ENCODE measurements around the gene MRPL33. TPM values are rescaled to one million over a fixed set of nuclear protein-coding genes. Genes with fewer than 3 reads are reported as not detected.

MRPL33 gene
- total RNA-seq, 1 experiment from 2014 or later: 66.8 TPM

- no peak overlapping the region for H3K4me3 Mint-ChIP-seq
- no peak overlapping the region for H3K4me2 ChIP-seq (ENCODE audit: insufficient read depth, insufficient read length, low read length)
- H3K4me1 Mint-ChIP-seq: no peaks in the 10 kb centered on the region; a peak in 1 of 4 replicates
- H2BK120ac ChIP-seq (ENCODE audit: low read depth, low read length, poor library complexity, severe bottlenecking): no peak overlapping the region
- H3K27ac Mint-ChIP-seq: no peak overlapping the region
- no peak overlapping the region for H3K18ac ChIP-seq (ENCODE audit: insufficient read length, low read depth, low read length)
- no peaks in the 10 kb centered on the region for H3K23me2 ChIP-seq (ENCODE audit: insufficient read length, low read depth, low read length, poor library complexity, severe bottlenecking)
- H3K79me2 ChIP-seq (ENCODE audit: insufficient read depth, low read length): no peaks in the 10 kb centered on the region
- H2AFZ ChIP-seq (ENCODE audit: low read length): no peak overlapping the region
- no peak overlapping the region for H4K91ac ChIP-seq (ENCODE audit: insufficient read length, low read depth, low read length)
- H3T11ph ChIP-seq (ENCODE audit: low read length): no peak overlapping the region
- no peaks in the 10 kb centered on the region for H3K79me1 ChIP-seq (ENCODE audit: insufficient read depth, low read depth, low read length, poor library complexity, severe bottlenecking)
- no peak overlapping the region for H2BK12ac ChIP-seq (ENCODE audit: insufficient read length, low read depth, low read length)
- H3K9ac ChIP-seq (ENCODE audit: extremely low read depth, insufficient read length, low read length): no peak overlapping the region
- H2BK15ac ChIP-seq (ENCODE audit: low read depth, low read length): no peak overlapping the region
- H3K27me3 Mint-ChIP-seq (ENCODE audit: low read depth): peaks cover 2% of the 10 kb centered on the region; the same call in 1 of the 2 replicates
- no peak overlapping the region for H4K5ac ChIP-seq (ENCODE audit: insufficient read length, low read depth, low read length)
- H3K4me1 ChIP-seq (ENCODE audit: insufficient read depth, low read length): no peaks in the 10 kb centered on the region
- no peak overlapping the region for H3K14ac ChIP-seq (ENCODE audit: insufficient read depth, low read length)
- H3K9me3 Mint-ChIP-seq: peaks cover 10 to 16% of the 10 kb centered on the region in 2 experiments
- H3K27me3 ChIP-seq (ENCODE audit: insufficient read depth, low read length): no peaks in the 10 kb centered on the region
- no peak overlapping the region for H2BK20ac ChIP-seq (ENCODE audit: low read depth, low read length, poor library complexity, severe bottlenecking)
- no peak overlapping the region for H4K8ac ChIP-seq (replicated peaks; ENCODE audit: insufficient read length, low read depth, low read length)
- DNase-seq: no peak
- no peak overlapping the region for H2AK5ac ChIP-seq (ENCODE audit: insufficient read length, low read length)
- peaks cover 0 to 11% (median 3%) of the 10 kb centered on the region in 3 experiments; a peak in 3 of 7 replicates for H3K36me3 Mint-ChIP-seq (ENCODE audit: insufficient read depth in 1 of 3, low read depth in 3 of 3)
- no peak overlapping the region for H3K4ac ChIP-seq (ENCODE audit: low read depth, low read length)
- no peak overlapping the region for H2BK5ac ChIP-seq (ENCODE audit: insufficient read length, low read length)
- TF ChIP-seq, protein P1, sequence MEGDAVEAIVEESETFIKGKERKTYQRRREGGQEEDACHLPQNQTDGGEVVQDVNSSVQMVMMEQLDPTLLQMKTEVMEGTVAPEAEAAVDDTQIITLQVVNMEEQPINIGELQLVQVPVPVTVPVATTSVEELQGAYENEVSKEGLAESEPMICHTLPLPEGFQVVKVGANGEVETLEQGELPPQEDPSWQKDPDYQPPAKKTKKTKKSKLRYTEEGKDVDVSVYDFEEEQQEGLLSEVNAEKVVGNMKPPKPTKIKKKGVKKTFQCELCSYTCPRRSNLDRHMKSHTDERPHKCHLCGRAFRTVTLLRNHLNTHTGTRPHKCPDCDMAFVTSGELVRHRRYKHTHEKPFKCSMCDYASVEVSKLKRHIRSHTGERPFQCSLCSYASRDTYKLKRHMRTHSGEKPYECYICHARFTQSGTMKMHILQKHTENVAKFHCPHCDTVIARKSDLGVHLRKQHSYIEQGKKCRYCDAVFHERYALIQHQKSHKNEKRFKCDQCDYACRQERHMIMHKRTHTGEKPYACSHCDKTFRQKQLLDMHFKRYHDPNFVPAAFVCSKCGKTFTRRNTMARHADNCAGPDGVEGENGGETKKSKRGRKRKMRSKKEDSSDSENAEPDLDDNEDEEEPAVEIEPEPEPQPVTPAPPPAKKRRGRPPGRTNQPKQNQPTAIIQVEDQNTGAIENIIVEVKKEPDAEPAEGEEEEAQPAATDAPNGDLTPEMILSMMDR (conservative IDR thresholded peaks at IDR 0.05): no peak
- H3K23ac ChIP-seq (ENCODE audit: insufficient read length, low read depth, low read length): no peak overlapping the region
- H3K9me3 ChIP-seq (ENCODE audit: control insufficient read depth, low read depth, low read length): no peaks in the 10 kb centered on the region
- H4K20me1 ChIP-seq (ENCODE audit: control insufficient read depth, insufficient read depth, insufficient read length): no peaks in the 10 kb centered on the region
- H3K27ac ChIP-seq (ENCODE audit: insufficient read length, low read depth, low read length): no peak overlapping the region
- no peak overlapping the region for H3K56ac ChIP-seq (ENCODE audit: insufficient read length, low read depth, low read length)
- no CpG with 5 or more reads among the region's 1 CpG for WGBS (ENCODE audit: extremely low coverage, insufficient read length, low lambda C conversion rate)
Measured at GRCh38 chr2:27828305-27828704, 56.8 kb downstream of the MRPL33 start.

Other genes with a start within 250 kb of the MRPL33 start
- gene ZNF512, start 188.7 kb upstream of the MRPL33 start, total RNA-seq (2021): 35.6 and 38.2 TPM in 2 replicates
- gene CCDC121, start 142.7 kb upstream of the MRPL33 start, total RNA-seq (2021): 1.2 and 1.6 TPM in 2 replicates
- gene GPN1, start 142.7 kb upstream of the MRPL33 start, total RNA-seq (2021): 45.5 and 48.5 TPM in 2 replicates
- 28.9 and 30.4 TPM in 2 replicates for gene SUPT7L, start 108.1 kb upstream of the MRPL33 start, total RNA-seq (2021)
- 18.8 and 20.8 TPM in 2 replicates for gene SLC4A1AP, start 107.8 kb upstream of the MRPL33 start, total RNA-seq (2021)
- gene RBKS, start 118.7 kb downstream of the MRPL33 start, total RNA-seq (2021): 1.6 and 2.3 TPM in 2 replicates
- 25.9 and 27.1 TPM in 2 replicates for gene BABAM2, start 119.0 kb downstream of the MRPL33 start, total RNA-seq (2021)

Measured in H9 (cell line).